ENCODE measurements around the gene TSHR.

- no peak for TF ChIP-seq POLR2A (IDR thresholded peaks at IDR 0.05)
- no peak for TF ChIP-seq CTCF (IDR thresholded peaks at IDR 0.05)
These were observed 216.9 kb downstream of the TSHR start for GRCh38 chr14:81172353-81172752.
